Progenitor cell of endocrine pancreas (in vitro differentiated cells): ENCODE data around the gene TMEM120A. TPM values are rescaled to one million over a fixed set of nuclear protein-coding genes. Genes with fewer than 3 reads are reported as not detected.

Experiments
- DNase-seq: peaks from one replicate; pipeline ENCODE4 v3.0.0; 2021; ENCODE audit warnings: low spot score; ENCODE audit not compliant: unreplicated experiment
- H3K27ac Mint-ChIP-seq: 2 replicates; pipeline ENCODE4 v1.8.0; 2021; ENCODE audit warnings: mild to moderate bottlenecking, moderate library complexity, mixed read lengths
- H3K27me3 Mint-ChIP-seq: 2 replicates; pipeline ENCODE4 v1.8.0; 2021; ENCODE audit warnings: mixed read lengths
- H3K36me3 Mint-ChIP-seq: 2 replicates; pipeline ENCODE4 v1.8.0; 2022; ENCODE audit warnings: mixed read lengths; ENCODE audit not compliant: insufficient read depth
- H3K4me1 Mint-ChIP-seq: 2 replicates; pipeline ENCODE4 v1.8.0; 2021; ENCODE audit warnings: low read depth, mixed read lengths
- H3K4me3 Mint-ChIP-seq: 2 replicates; pipeline ENCODE4 v1.8.0; 2021; ENCODE audit warnings: low read depth, mild to moderate bottlenecking, moderate library complexity, mixed read lengths
- H3K9me3 Mint-ChIP-seq: 2 replicates; pipeline ENCODE4 v1.8.0; 2021; ENCODE audit warnings: low read depth, mixed read lengths
- CTCF ChIP-seq: fragments of 200-600 bp; sonication (generic); IDR thresholded peaks from one replicate; pipeline ENCODE4 v1.5.0; 2021; ENCODE audit warnings: antibody characterized with exemption, mild to moderate bottlenecking; ENCODE audit not compliant: unreplicated experiment
- total RNA-seq: library from RNA; stranded (reverse); gene quantifications from 2 replicates; pipeline ENCODE4 v1.2.1, GENCODE V29; 2021

Gene TMEM120A
- total RNA-seq, 1 donor from 2014 or later, result 35.7 TPM

GRCh38 chr7:75995052-75995471 lies 667 bp upstream of the TMEM120A start:
- peaks cover 9% of the 10 kb centered on the region for H3K4me1 Mint-ChIP-seq
- H3K27ac Mint-ChIP-seq, result no peak overlapping the region
- peaks cover 21% of the 10 kb centered on the region for H3K36me3 Mint-ChIP-seq
- H3K27me3 Mint-ChIP-seq, result no peaks in the 10 kb centered on the region
- H3K9me3 Mint-ChIP-seq, result no peaks in the 10 kb centered on the region
- H3K4me3 Mint-ChIP-seq, result peak overlapping the region; percentile 63
- no peak for DNase-seq
- no peak for TF ChIP-seq CTCF

GRCh38 chr7:75993689-75994387 lies 557 bp downstream of the TMEM120A start:
- peaks cover 21% of the 10 kb centered on the region for H3K36me3 Mint-ChIP-seq
- no peaks in the 10 kb centered on the region for H3K27me3 Mint-ChIP-seq
- H3K9me3 Mint-ChIP-seq, result no peaks in the 10 kb centered on the region
- no peak for TF ChIP-seq CTCF
- peaks cover 11% of the 10 kb centered on the region for H3K4me1 Mint-ChIP-seq
- H3K4me3 Mint-ChIP-seq, result peak overlapping the region; percentile 74
- H3K27ac Mint-ChIP-seq, result peak overlapping the region; percentile 85
- peak; percentile 38 for DNase-seq

- no peaks in the 10 kb centered on the region for H3K9me3 Mint-ChIP-seq
- H3K27me3 Mint-ChIP-seq, result no peaks in the 10 kb centered on the region
- H3K4me1 Mint-ChIP-seq, result peaks cover 11% of the 10 kb centered on the region
- TF ChIP-seq CTCF, result no peak
- H3K36me3 Mint-ChIP-seq, result peaks cover 14% of the 10 kb centered on the region
- no peak overlapping the region for H3K27ac Mint-ChIP-seq
- DNase-seq, result no peak
- no peak overlapping the region for H3K4me3 Mint-ChIP-seq
Observed at GRCh38 chr7:75992083-75992755, 2.2 kb downstream of the TMEM120A start.

- H3K4me3 Mint-ChIP-seq, result no peak overlapping the region
- peaks cover 11% of the 10 kb centered on the region for H3K4me1 Mint-ChIP-seq
- no peak overlapping the region for H3K27ac Mint-ChIP-seq
- no peaks in the 10 kb centered on the region for H3K9me3 Mint-ChIP-seq
- H3K36me3 Mint-ChIP-seq, result peaks cover 14% of the 10 kb centered on the region
- no peaks in the 10 kb centered on the region for H3K27me3 Mint-ChIP-seq
- no peak for DNase-seq
- TF ChIP-seq CTCF, result no peak
Observed at GRCh38 chr7:75991531-75992082, 2.8 kb downstream of the TMEM120A start.

GRCh38 chr7:75989500-75990388 lies 4.7 kb downstream of the TMEM120A start:
- Mint-ChIP-seq H3K4me3 (no peak overlapping the region), H3K27me3 (no peaks in the 10 kb centered on the region), H3K9me3 (no peaks in the 10 kb centered on the region), H3K36me3 (peaks cover 6% of the 10 kb centered on the region), H3K4me1 (peaks cover 10% of the 10 kb centered on the region), H3K27ac (peak overlapping the region; percentile 86)
- DNase-seq, result no peak
- TF ChIP-seq CTCF, result no peak
